ENCODE data around the gene COQ2.

The COQ2 gene

GRCh38 chr4:83323136-83323535, 38.5 kb upstream of the COQ2 start:
- DNase-seq: no peak
- no peak overlapping the region for H3K4me3 ChIP-seq (ENCODE audit: control insufficient read depth in 1 of 7, extremely low read depth in 1 of 7, insufficient read depth in 4 of 7, low read depth in 2 of 7, low read length in 6 of 7)
- ChIA-PET POLR2A (interaction anchor here (1.0 kb wide), 1 partner anchor 12 kb away, joined by 3 read pairs; no protein-coding TSS in a partner anchor), CTCF (interaction anchor here (1.2 to 5.0 kb wide), 3 partner anchors 25 to 41 kb away, joined by 3 to 50 read pairs (median 6); partner anchors contain the start of gene COQ2)
- no peak overlapping the region for H3K27ac ChIP-seq (ENCODE audit: insufficient read depth in 1 of 2, low read depth in 1 of 2, low read length in 2 of 2, poor library complexity in 1 of 2, severe bottlenecking in 2 of 2)
- peaks cover 11 to 56% (median 47%) of the 10 kb centered on the region in 4 experiments for H3K4me1 ChIP-seq (ENCODE audit: control extremely low read depth in 1 of 4, control insufficient read depth in 4 of 4, insufficient read depth in 4 of 4, low read length in 3 of 4)
- 100% methylated on average over 1 of the region's 3 CpGs for WGBS (ENCODE audit: insufficient coverage)
- H3K27me3 ChIP-seq (replicated peaks in 2 of 5; ENCODE audit: control insufficient read depth in 4 of 5, insufficient read depth in 5 of 5, low read length in 4 of 5): no peaks in the 10 kb centered on the region
- no peaks in the 10 kb centered on the region for H3K36me3 ChIP-seq (ENCODE audit: control insufficient read depth in 4 of 4, insufficient read depth in 4 of 4, low read length in 3 of 4)
- H3K9me3 ChIP-seq (ENCODE audit: control extremely low read depth in 1 of 5, control insufficient read depth in 4 of 5, insufficient read depth in 2 of 5, low read depth in 1 of 5, low read length in 4 of 5): no peaks in the 10 kb centered on the region

GRCh38 chr4:83320548-83320947, 36.0 kb upstream of the COQ2 start:
- ChIA-PET CTCF (interaction anchor here (0.9 to 5.0 kb wide), 6 partner anchors 9 to 42 kb away, joined by 3 to 50 read pairs (median 4); partner anchors contain the start of gene COQ2), POLR2A (interaction anchor here (0.7 to 2.0 kb wide), 4 partner anchors 14 to 140 kb away, joined by 3 to 8 read pairs (median 5); partner anchors contain the start of gene HPSE)
- DNase-seq: peak; percentile 75 to 96 (median 95)
- no peaks in the 10 kb centered on the region for H3K9me3 ChIP-seq (ENCODE audit: control extremely low read depth in 1 of 5, control insufficient read depth in 4 of 5, insufficient read depth in 2 of 5, low read depth in 1 of 5, low read length in 4 of 5)
- peak overlapping the region in 1 of 2 experiments; percentile 58 for H3K27ac ChIP-seq (ENCODE audit: insufficient read depth in 1 of 2, low read depth in 1 of 2, low read length in 2 of 2, poor library complexity in 1 of 2, severe bottlenecking in 2 of 2)
- peaks cover 11 to 65% (median 50%) of the 10 kb centered on the region in 4 experiments for H3K4me1 ChIP-seq (ENCODE audit: control extremely low read depth in 1 of 4, control insufficient read depth in 4 of 4, insufficient read depth in 4 of 4, low read length in 3 of 4)
- 0% methylated on average over 5 of the region's 5 CpGs for WGBS (ENCODE audit: insufficient coverage)
- peak overlapping the region in 3 of 7 experiments; percentile 8 to 31 (median 28) for H3K4me3 ChIP-seq (ENCODE audit: control insufficient read depth in 1 of 7, extremely low read depth in 1 of 7, insufficient read depth in 4 of 7, low read depth in 2 of 7, low read length in 6 of 7)
- no peaks in the 10 kb centered on the region for H3K27me3 ChIP-seq (replicated peaks in 2 of 5; ENCODE audit: control insufficient read depth in 4 of 5, insufficient read depth in 5 of 5, low read length in 4 of 5)
- no peaks in the 10 kb centered on the region for H3K36me3 ChIP-seq (ENCODE audit: control insufficient read depth in 4 of 4, insufficient read depth in 4 of 4, low read length in 3 of 4)

GRCh38 chr4:83318666-83319065, 34.1 kb upstream of the COQ2 start:
- WGBS (ENCODE audit: insufficient coverage): 44% methylated on average over 3 of the region's 3 CpGs
- ChIA-PET POLR2A (no interaction called here), CTCF (interaction anchor here (1.0 to 5.0 kb wide), 7 partner anchors 11 to 37 kb away, joined by 3 to 50 read pairs (median 4); partner anchors contain the start of gene COQ2)
- H3K4me1 ChIP-seq (ENCODE audit: control extremely low read depth in 1 of 4, control insufficient read depth in 4 of 4, insufficient read depth in 4 of 4, low read length in 3 of 4): peaks cover 11 to 71% (median 52%) of the 10 kb centered on the region in 4 experiments
- no peaks in the 10 kb centered on the region for H3K27me3 ChIP-seq (replicated peaks in 2 of 5; ENCODE audit: control insufficient read depth in 4 of 5, insufficient read depth in 5 of 5, low read length in 4 of 5)
- no peaks in the 10 kb centered on the region for H3K36me3 ChIP-seq (ENCODE audit: control insufficient read depth in 4 of 4, insufficient read depth in 4 of 4, low read length in 3 of 4)
- no peaks in the 10 kb centered on the region for H3K9me3 ChIP-seq (ENCODE audit: control extremely low read depth in 1 of 5, control insufficient read depth in 4 of 5, insufficient read depth in 2 of 5, low read depth in 1 of 5, low read length in 4 of 5)
- H3K27ac ChIP-seq (ENCODE audit: insufficient read depth in 1 of 2, low read depth in 1 of 2, low read length in 2 of 2, poor library complexity in 1 of 2, severe bottlenecking in 2 of 2): no peak overlapping the region
- no peak overlapping the region for H3K4me3 ChIP-seq (ENCODE audit: control insufficient read depth in 1 of 7, extremely low read depth in 1 of 7, insufficient read depth in 4 of 7, low read depth in 2 of 7, low read length in 6 of 7)
- DNase-seq: peak in 2 of 3 donors; percentile 75 to 82

GRCh38 chr4:83317671-83318070, 33.1 kb upstream of the COQ2 start:
- ChIA-PET CTCF (interaction anchor here (1.0 to 1.5 kb wide), 4 partner anchors 10 to 34 kb away, joined by 3 to 4 read pairs (median 3); no protein-coding TSS in a partner anchor), POLR2A (no interaction called here)
- Histone ChIP-seq H3K27ac (ENCODE audit: insufficient read depth in 1 of 2, low read depth in 1 of 2, low read length in 2 of 2, poor library complexity in 1 of 2, severe bottlenecking in 2 of 2) (no peak overlapping the region), H3K9me3 (ENCODE audit: control extremely low read depth in 1 of 5, control insufficient read depth in 4 of 5, insufficient read depth in 2 of 5, low read depth in 1 of 5, low read length in 4 of 5) (no peaks in the 10 kb centered on the region), H3K4me1 (ENCODE audit: control extremely low read depth in 1 of 4, control insufficient read depth in 4 of 4, insufficient read depth in 4 of 4, low read length in 3 of 4) (peaks cover 11 to 67% (median 49%) of the 10 kb centered on the region in 4 experiments), H3K36me3 (ENCODE audit: control insufficient read depth in 4 of 4, insufficient read depth in 4 of 4, low read length in 3 of 4) (no peaks in the 10 kb centered on the region), H3K27me3 (replicated peaks in 2 of 5; ENCODE audit: control insufficient read depth in 4 of 5, insufficient read depth in 5 of 5, low read length in 4 of 5) (no peaks in the 10 kb centered on the region), H3K4me3 (ENCODE audit: control insufficient read depth in 1 of 7, extremely low read depth in 1 of 7, insufficient read depth in 4 of 7, low read depth in 2 of 7, low read length in 6 of 7) (no peak overlapping the region)
- no peak for DNase-seq
- WGBS (ENCODE audit: insufficient coverage): no CpG with 5 or more reads among the region's 4 CpGs

- Histone ChIP-seq H3K4me1 (ENCODE audit: control extremely low read depth in 1 of 4, control insufficient read depth in 4 of 4, insufficient read depth in 4 of 4, low read length in 3 of 4) (peaks cover 2 to 57% (median 40%) of the 10 kb centered on the region in 4 experiments), H3K9me3 (ENCODE audit: control extremely low read depth in 1 of 5, control insufficient read depth in 4 of 5, insufficient read depth in 2 of 5, low read depth in 1 of 5, low read length in 4 of 5) (no peaks in the 10 kb centered on the region), H3K27ac (ENCODE audit: insufficient read depth in 1 of 2, low read depth in 1 of 2, low read length in 2 of 2, poor library complexity in 1 of 2, severe bottlenecking in 2 of 2) (no peak overlapping the region), H3K4me3 (ENCODE audit: control insufficient read depth in 1 of 7, extremely low read depth in 1 of 7, insufficient read depth in 4 of 7, low read depth in 2 of 7, low read length in 6 of 7) (no peak overlapping the region), H3K36me3 (ENCODE audit: control insufficient read depth in 4 of 4, insufficient read depth in 4 of 4, low read length in 3 of 4) (no peaks in the 10 kb centered on the region), H3K27me3 (replicated peaks in 2 of 5; ENCODE audit: control insufficient read depth in 4 of 5, insufficient read depth in 5 of 5, low read length in 4 of 5) (no peaks in the 10 kb centered on the region)
- WGBS (ENCODE audit: insufficient coverage): 93% methylated on average over 9 of the region's 13 CpGs
- POLR2A ChIA-PET: no interaction called here
- CTCF ChIA-PET: interaction anchor here (0.8 to 1.5 kb wide), 4 partner anchors 10 to 37 kb away, joined by 3 to 4 read pairs (median 4); no protein-coding TSS in a partner anchor
- DNase-seq: peak in 2 of 3 donors; percentile 66 to 73
Measured at GRCh38 chr4:83316459-83317165, 32.0 kb upstream of the COQ2 start.

- peaks cover 0 to 45% (median 31%) of the 10 kb centered on the region in 4 experiments for H3K4me1 ChIP-seq (ENCODE audit: control extremely low read depth in 1 of 4, control insufficient read depth in 4 of 4, insufficient read depth in 4 of 4, low read length in 3 of 4)
- no peak overlapping the region for H3K4me3 ChIP-seq (ENCODE audit: control insufficient read depth in 1 of 7, extremely low read depth in 1 of 7, insufficient read depth in 4 of 7, low read depth in 2 of 7, low read length in 6 of 7)
- no peak overlapping the region for H3K27ac ChIP-seq (ENCODE audit: insufficient read depth in 1 of 2, low read depth in 1 of 2, low read length in 2 of 2, poor library complexity in 1 of 2, severe bottlenecking in 2 of 2)
- 100% methylated on average over 3 of the region's 4 CpGs for WGBS (ENCODE audit: insufficient coverage)
- H3K27me3 ChIP-seq (replicated peaks in 2 of 5; ENCODE audit: control insufficient read depth in 4 of 5, insufficient read depth in 5 of 5, low read length in 4 of 5): no peaks in the 10 kb centered on the region
- CTCF ChIA-PET: interaction anchor here (0.9 to 1.6 kb wide), 5 partner anchors 10 to 31 kb away, joined by 3 to 4 read pairs (median 3); partner anchors contain the start of gene COQ2
- no peaks in the 10 kb centered on the region for H3K36me3 ChIP-seq (ENCODE audit: control insufficient read depth in 4 of 4, insufficient read depth in 4 of 4, low read length in 3 of 4)
- DNase-seq: no peak
- no peaks in the 10 kb centered on the region for H3K9me3 ChIP-seq (ENCODE audit: control extremely low read depth in 1 of 5, control insufficient read depth in 4 of 5, insufficient read depth in 2 of 5, low read depth in 1 of 5, low read length in 4 of 5)
- POLR2A ChIA-PET: interaction anchor here (0.6 kb wide), 1 partner anchor 76 kb away, joined by 3 read pairs; no protein-coding TSS in a partner anchor
Measured at GRCh38 chr4:83315341-83315870, 30.8 kb upstream of the COQ2 start.
